Skeletal muscle cell (primary cell): Measurements from ENCODE around the gene CSF1.
"Not testable (repeated sequence)": the region's sequence is repeated elsewhere in the genome, so short reads cannot be mapped to it uniquely, and the experiment has no call there.

Experiments used
- DNase-seq: peaks from one replicate; pipeline ENCODE4 v3.0.0-alpha.2; 2010; ENCODE audit warnings: low read depth
- H3K4me3 ChIP-seq: 2 replicates; pipeline ENCODE4 v1.5.1; 2011; ENCODE audit warnings: low read depth, mild to moderate bottlenecking, control low read depth, low read length, moderate library complexity

Gene CSF1

DNA sequence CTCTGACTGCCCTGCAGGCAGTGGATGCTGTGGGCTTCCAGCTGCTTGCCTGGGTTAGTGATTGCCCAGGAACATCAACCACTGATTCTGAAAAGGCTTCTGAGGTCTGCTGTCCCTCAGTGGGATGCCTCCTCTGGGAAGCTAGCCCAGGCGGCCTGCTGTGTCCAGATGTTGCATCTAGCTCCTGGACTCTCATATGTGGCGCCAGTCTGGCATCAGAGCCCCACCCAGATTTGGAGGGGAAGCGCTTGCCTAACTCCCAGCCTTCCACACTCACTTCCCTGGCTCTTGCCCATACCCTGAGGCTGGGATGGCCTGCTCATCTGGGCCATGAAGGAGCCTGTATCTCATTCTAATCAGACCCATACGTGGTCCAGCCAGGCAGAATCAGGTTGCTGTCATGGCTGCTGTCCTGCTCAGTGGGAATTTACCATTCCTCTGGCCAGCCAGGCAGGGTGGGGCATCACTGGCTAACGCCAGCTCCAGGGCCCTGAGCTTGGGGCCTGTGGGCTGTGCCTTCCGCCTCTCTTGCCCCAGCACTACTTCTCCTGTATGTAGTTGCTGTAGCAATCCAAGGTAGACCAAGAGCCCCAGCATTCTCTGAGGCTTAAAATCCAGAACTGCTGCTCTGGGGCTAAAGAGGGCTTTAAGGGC lies 4.1 kb downstream of the CSF1 start:
- H3K4me3 ChIP-seq = no peak overlapping the region
- DNase-seq = no peak

DNA sequence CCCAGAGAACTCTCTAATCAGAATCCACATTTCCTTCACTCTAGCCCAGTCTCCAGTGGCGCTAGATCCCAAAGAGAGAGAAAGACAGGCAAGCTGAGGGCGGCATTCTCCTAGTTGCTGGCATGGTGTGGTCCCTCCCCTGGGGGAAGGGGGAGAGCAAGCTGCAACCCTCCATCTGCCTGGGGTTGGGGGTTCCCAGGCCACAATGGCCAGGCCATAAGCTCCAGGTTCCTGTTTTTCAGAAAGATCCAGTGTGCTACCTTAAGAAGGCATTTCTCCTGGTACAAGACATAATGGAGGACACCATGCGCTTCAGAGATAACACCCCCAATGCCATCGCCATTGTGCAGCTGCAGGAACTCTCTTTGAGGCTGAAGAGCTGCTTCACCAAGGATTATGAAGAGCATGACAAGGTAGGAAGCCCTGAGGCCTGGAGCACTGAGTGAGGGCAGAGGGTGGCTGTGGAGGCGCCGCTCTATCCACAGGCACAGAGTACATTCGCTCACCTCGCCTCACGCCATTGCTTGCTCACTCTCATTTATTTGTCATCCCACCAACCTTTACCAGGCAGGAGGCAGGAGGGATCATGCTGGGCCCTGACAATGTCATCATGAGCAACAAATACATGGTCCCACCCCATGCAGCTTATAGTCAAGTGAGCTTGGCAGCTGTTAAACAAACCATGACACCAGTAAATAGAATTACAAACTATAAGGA lies 6.6 kb downstream of the CSF1 start:
- DNase-seq = no peak
- no peak overlapping the region for H3K4me3 ChIP-seq

GRCh38 chr1:109917768-109918606 lies 7.3 kb downstream of the CSF1 start:
- no peak overlapping the region for H3K4me3 ChIP-seq
- no peak for DNase-seq

DNA sequence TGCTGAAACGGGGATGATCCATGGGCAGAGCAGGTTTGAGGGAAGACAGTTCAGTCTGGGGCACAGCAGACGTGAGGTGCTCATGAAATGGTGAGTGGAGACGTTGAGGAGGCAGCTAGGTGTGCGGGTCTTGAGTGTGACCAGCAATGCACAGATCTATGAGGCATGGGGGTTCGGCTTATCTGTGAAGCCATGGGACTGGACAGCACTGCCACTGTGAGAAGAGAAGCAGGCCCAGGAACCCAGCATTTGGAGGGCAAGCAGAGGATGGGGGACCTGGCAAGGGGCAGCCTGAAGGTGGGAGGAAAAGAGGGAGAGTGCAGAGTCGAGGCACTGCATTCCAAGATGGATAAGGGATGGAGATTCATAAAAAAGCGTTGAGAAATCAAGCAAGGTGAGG lies 8.0 kb downstream of the CSF1 start:
- no peak overlapping the region for H3K4me3 ChIP-seq

GRCh38 chr1:109919303-109919702 lies 8.7 kb downstream of the CSF1 start:
- H3K4me3 ChIP-seq = no peak overlapping the region
- DNase-seq = no peak

More for the DNA sequence above, 8.0 kb downstream of the CSF1 start:
- no peak for DNase-seq

GRCh38 chr1:109920391-109920790 lies 9.7 kb downstream of the CSF1 start:
- H3K4me3 ChIP-seq, DNase-seq: not testable (repeated sequence)

GRCh38 chr1:109922326-109922725 lies 11.7 kb downstream of the CSF1 start:
- no peak for DNase-seq
- no peak overlapping the region for H3K4me3 ChIP-seq

DNA sequence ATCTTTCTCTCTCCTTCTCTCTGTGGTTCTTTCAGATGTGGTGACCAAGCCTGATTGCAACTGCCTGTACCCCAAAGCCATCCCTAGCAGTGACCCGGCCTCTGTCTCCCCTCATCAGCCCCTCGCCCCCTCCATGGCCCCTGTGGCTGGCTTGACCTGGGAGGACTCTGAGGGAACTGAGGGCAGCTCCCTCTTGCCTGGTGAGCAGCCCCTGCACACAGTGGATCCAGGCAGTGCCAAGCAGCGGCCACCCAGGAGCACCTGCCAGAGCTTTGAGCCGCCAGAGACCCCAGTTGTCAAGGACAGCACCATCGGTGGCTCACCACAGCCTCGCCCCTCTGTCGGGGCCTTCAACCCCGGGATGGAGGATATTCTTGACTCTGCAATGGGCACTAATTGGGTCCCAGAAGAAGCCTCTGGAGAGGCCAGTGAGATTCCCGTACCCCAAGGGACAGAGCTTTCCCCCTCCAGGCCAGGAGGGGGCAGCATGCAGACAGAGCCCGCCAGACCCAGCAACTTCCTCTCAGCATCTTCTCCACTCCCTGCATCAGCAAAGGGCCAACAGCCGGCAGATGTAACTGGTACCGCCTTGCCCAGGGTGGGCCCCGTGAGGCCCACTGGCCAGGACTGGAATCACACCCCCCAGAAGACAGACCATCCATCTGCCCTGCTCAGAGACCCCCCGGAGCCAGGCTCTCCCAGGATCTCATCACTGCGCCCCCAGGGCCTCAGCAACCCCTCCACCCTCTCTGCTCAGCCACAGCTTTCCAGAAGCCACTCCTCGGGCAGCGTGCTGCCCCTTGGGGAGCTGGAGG lies 12.7 kb downstream of the CSF1 start:
- DNase-seq = no peak
- H3K4me3 ChIP-seq = no peak overlapping the region

GRCh38 chr1:109923946-109924275 lies 13.3 kb downstream of the CSF1 start:
- no peak for DNase-seq
- no peak overlapping the region for H3K4me3 ChIP-seq

DNA sequence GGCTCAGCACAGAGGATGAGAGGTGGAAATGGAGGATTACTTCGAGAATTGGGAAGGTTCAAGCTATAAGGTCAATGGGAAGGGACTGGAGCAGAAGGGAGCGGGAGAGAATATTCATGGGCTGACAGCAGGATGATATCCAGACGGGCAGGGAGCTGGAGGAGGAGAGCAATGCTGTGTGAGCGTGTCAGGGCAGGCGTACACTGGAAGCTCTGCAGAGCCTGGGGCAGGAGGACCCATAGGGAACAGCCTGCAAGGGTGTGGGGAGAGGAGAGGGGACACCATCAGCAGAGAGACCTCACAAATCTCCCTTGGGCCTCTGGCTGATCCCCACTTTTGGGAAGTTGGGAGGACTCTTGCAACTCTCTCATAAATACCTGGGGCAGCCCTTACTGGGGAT lies 13.7 kb downstream of the CSF1 start:
- no peak for DNase-seq
- no peak overlapping the region for H3K4me3 ChIP-seq

- no peak for DNase-seq
- no peak overlapping the region for H3K4me3 ChIP-seq
Measured at GRCh38 chr1:109925159-109925990, 14.7 kb downstream of the CSF1 start.

- no peak overlapping the region for H3K4me3 ChIP-seq
- peak; percentile 63 for DNase-seq
Measured at GRCh38 chr1:109926662-109927300, 16.1 kb downstream of the CSF1 start.

GRCh38 chr1:109927356-109927755 lies 16.7 kb downstream of the CSF1 start:
- no peak for DNase-seq
- no peak overlapping the region for H3K4me3 ChIP-seq

DNA sequence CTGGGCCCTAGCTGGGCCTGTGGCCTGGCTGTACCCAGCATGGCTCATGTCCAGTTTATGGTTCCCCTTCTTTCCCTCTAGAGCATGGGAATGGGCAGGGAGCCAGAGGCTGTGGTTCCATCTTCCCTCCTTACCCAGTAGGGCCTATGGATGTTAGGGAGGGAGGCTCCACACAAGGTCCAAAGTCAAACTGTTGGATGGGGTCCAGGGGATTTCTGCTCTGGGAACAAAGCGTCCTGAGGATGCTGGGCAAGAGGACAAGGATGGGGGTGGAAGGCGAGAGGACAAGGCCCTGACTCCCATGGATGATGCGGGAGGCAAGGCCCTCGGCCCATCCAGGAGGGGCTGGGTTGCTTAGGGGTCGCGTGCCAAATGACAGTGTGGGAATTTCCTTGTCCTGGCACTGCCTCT lies 17.3 kb downstream of the CSF1 start:
- no peak overlapping the region for H3K4me3 ChIP-seq
- peak; percentile 94 for DNase-seq

- peak; percentile 75 for DNase-seq
- H3K4me3 ChIP-seq = no peak overlapping the region
Measured at GRCh38 chr1:109928591-109929111, 18.0 kb downstream of the CSF1 start.

DNA sequence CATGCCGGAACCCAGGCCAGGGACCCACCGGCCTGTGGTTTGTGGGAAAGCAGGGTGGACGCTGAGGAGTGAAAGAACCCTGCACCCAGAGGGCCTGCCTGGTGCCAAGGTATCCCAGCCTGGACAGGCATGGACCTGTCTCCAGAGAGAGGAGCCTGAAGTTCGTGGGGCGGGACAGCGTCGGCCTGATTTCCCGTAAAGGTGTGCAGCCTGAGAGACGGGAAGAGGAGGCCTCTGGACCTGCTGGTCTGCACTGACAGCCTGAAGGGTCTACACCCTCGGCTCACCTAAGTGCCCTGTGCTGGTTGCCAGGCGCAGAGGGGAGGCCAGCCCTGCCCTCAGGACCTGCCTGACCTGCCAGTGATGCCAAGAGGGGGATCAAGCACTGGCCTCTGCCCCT lies 18.5 kb downstream of the CSF1 start:
- no peak overlapping the region for H3K4me3 ChIP-seq
- DNase-seq = no peak

DNA sequence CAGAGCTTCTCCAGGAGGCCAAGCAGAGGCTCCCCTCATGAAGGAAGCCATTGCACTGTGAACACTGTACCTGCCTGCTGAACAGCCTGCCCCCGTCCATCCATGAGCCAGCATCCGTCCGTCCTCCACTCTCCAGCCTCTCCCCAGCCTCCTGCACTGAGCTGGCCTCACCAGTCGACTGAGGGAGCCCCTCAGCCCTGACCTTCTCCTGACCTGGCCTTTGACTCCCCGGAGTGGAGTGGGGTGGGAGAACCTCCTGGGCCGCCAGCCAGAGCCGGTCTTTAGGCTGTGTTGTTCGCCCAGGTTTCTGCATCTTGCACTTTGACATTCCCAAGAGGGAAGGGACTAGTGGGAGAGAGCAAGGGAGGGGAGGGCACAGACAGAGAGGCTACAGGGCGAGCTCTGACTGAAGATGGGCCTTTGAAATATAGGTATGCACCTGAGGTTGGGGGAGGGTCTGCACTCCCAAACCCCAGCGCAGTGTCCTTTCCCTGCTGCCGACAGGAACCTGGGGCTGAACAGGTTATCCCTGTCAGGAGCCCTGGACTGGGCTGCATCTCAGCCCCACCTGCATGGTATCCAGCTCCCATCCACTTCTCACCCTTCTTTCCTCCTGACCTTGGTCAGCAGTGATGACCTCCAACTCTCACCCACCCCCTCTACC lies 19.1 kb downstream of the CSF1 start:
- no peak overlapping the region for H3K4me3 ChIP-seq
- DNase-seq = no peak
